Muscle of leg (tissue), 11 donors: ENCODE results near the gene KCNJ5. TPM values are rescaled to one million over a fixed set of nuclear protein-coding genes. Genes with fewer than 3 reads are reported as not detected.

Experiments
- DNase-seq: peaks from one replicate; pipeline ENCODE4 v3.0.0; 2013
- H3K27ac ChIP-seq: one replicate; pipeline ENCODE4 v1.5.1; 2013; ENCODE audit warnings: mild to moderate bottlenecking, low read length, control low read depth
- H3K27me3 ChIP-seq: one replicate; pipeline ENCODE4 v1.6.1; 2013; ENCODE audit warnings: low read length; ENCODE audit not compliant: control insufficient read depth, insufficient read depth
- H3K36me3 ChIP-seq: one replicate; pipeline ENCODE4 v1.6.1; 2013; ENCODE audit warnings: low read length; ENCODE audit not compliant: control insufficient read depth, insufficient read depth
- H3K4me1 ChIP-seq: one replicate; pipeline ENCODE4 v1.6.1; 2013; ENCODE audit warnings: low read length; ENCODE audit not compliant: control insufficient read depth, insufficient read depth
- H3K4me3 ChIP-seq: one replicate; pipeline ENCODE4 v1.5.1; 2013; ENCODE audit warnings: low read length, control low read depth
- H3K9me3 ChIP-seq: replicated peaks from 2 replicates; pipeline ENCODE4 v1.6.1; 2013; ENCODE audit warnings: low read depth, low read length; ENCODE audit not compliant: control insufficient read depth
- WGBS: methylation state at CpG from one replicate; pipeline ENCODE4 v1.1.5; 2013; ENCODE audit warnings: missing lambda C conversion rate; ENCODE audit not compliant: insufficient coverage; 5-methylcytosine and 5-hydroxymethylcytosine counted together
- polyA plus RNA-seq, 8 donors: library from polyadenylated mRNA; unstranded; fragments of 120-200 nt; gene quantifications; one replicate each; pipeline versions ENCODE4 v1.2.1 to v1.2.3, GENCODE V29; 2013; ENCODE audit warnings: inconsistent platforms in 1 of 8, low replicate concordance in 1 of 8; ENCODE audit not compliant: insufficient read length in 8 of 8, insufficient read depth in 1 of 8
- total RNA-seq: library from RNA; stranded (reverse); fragments of 120-200 nt; gene quantifications from one replicate; pipeline ENCODE4 v1.2.4, GENCODE V29; 2013

KCNJ5 gene
- total and polyA plus RNA-seq, 9 donors, result 0.35 to 1.5 (median 0.57) TPM

DNA sequence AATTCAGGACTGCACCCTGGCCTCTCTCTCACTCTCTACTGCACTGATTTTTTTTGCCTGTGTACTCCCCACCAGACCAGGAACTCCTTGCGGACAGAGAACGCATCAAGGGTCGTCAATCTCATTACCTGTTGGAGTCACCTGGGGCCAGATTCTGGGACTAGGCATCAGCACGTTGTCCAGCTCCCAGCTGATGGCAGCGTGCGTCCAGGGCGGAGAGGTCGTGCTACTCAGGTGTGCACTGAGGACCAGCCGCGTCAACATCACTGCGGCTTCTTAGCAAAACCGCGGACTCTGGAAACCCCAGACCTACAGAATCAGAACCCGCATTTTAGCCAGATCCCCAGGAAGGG lies 13.1 kb downstream of the KCNJ5 start:
- no peak for DNase-seq
- Histone ChIP-seq H3K27me3 (peaks cover 42% of the 10 kb centered on the region), H3K4me1 (peaks cover 43% of the 10 kb centered on the region)

DNA sequence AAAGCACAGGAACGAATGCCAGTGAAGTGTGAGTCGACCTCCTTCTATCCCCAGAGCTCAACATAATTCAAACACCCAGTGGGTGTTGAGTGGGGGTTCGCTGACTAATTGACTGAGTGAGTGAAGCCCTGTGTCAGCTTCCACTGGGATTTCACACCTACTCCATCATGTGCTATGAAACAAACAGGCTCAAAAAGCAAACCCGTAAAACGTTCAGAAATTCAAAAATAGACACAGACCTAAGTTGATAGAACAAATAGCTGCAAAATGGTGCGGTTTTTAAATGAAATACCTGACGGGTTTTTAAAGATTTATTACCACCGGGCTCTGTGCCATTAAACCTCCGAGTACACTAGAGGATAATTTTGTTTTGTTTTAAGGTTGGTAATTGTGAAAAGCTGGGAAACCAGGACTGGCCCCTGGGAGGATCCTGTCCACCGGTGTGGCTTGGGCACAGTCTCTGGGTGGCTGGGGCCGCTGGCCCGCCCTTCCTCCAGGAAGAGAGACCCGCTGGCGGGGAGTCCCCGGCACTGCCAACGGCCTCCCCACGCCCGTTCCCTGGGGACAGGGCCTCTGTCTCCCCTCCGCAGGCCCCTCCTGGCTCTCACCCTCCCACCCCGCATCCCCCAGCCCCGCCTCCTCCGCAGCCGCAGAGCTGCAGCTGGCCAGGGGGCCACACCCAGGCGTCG lies 13.6 kb downstream of the KCNJ5 start:
- no peaks in the 10 kb centered on the region for H3K9me3 ChIP-seq
- peak; percentile 56 for DNase-seq
- H3K36me3 ChIP-seq, result no peaks in the 10 kb centered on the region
- 0% methylated on average over 6 of the region's 25 CpGs for WGBS
- peak overlapping the region; percentile 51 for H3K4me3 ChIP-seq
- H3K27me3 ChIP-seq, result peaks cover 40% of the 10 kb centered on the region
- peak overlapping the region; percentile 29 for H3K27ac ChIP-seq
- H3K4me1 ChIP-seq, result peaks cover 48% of the 10 kb centered on the region

More for the DNA sequence above, 13.1 kb downstream of the KCNJ5 start:
- Histone ChIP-seq H3K4me3 (no peak overlapping the region), H3K36me3 (no peaks in the 10 kb centered on the region), H3K27ac (peak overlapping the region; percentile 13), H3K9me3 (no peaks in the 10 kb centered on the region)
- 69% methylated on average over 13 of the region's 14 CpGs for WGBS

DNA sequence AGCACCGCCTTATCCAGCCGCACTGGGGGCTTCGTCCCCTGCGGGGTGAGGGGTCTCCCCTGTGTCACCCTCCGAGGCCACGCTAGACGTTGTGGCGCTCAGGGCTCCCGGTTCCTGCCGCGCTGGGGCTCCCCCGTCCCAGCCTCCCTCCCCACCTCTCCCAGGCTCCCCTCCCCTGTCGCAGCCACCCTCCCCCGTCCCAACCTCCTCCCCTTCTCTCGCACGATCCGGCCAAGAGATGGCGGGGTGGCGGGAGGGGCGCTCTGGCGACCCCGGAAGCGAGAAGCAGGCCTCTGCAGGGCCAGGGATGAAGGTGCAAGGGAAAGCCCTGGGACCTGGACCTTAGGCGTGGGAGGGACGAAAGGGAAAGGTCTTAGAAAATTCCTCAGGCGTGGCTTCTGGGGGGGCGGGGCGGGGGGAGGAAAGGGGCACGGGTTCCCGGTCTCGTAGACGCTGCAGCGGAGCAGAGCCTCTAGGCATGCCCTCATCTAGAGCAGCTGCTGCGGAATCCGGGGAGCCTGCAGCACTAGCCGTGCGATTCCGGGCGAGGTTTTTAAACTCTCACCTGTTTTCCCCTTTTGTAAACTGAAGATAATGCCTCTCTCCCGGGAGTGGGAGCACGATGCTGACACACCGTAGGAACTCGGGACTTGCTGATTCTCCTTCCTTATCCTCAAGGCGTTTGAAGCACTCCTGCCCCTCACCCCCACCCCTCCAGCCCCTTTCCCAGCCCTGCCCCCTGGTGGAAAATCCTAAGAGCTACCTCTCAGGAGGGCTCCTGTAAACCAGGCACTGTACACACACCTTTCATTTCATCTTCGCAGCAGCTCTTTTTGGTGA lies 14.4 kb downstream of the KCNJ5 start:
- peak; percentile 59 for DNase-seq
- peaks cover 38% of the 10 kb centered on the region for H3K27me3 ChIP-seq
- peak overlapping the region; percentile 51 for H3K4me3 ChIP-seq
- no peaks in the 10 kb centered on the region for H3K9me3 ChIP-seq
- no peaks in the 10 kb centered on the region for H3K36me3 ChIP-seq
- under 1% methylated on average over 30 of the region's 45 CpGs for WGBS
- H3K27ac ChIP-seq, result peak overlapping the region; percentile 35
- H3K4me1 ChIP-seq, result peaks cover 48% of the 10 kb centered on the region

DNA sequence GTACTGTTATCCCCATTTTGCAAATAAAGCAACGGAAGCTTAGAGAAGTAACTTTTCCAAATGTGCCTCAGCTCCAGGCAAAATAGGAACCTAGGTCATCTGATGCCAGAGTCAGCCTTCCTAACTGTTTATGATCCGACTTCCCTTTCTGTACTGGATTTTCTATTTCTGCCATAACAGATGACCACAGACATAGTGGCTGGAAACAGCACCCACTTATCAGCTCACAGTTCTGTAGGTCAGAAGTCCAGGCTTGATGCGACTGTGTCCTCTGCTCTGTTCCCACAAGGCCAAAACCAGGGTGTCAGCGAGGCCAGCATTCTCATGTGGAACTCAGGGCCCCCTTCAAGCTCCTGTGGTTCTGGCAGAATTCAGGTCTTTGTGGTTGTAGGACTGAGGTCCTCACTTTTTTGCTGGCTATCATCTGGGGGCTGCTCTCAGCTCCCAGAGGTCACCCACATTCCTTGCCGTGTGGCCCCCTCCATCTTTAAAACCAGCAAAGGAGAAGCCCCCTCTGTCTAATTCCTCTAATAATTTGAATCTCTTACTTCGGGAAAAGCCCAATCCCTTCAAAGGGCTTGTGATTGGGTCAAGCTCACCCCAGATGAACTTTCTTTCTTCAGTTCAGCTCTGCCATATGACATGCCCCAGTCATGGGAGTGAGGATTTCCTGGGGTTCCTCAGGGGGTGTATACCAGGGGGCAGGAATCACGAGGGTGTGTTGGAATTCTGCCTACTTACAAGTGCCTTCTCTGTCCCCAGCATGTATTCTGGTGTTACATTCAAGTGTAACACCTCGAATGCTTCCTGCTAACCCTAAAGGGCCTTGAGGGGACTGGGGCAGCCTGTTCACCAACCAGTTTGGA lies 15.3 kb downstream of the KCNJ5 start:
- H3K9me3 ChIP-seq, result no peaks in the 10 kb centered on the region
- H3K4me3 ChIP-seq, result no peak overlapping the region
- peaks cover 34% of the 10 kb centered on the region for H3K27me3 ChIP-seq
- peaks cover 48% of the 10 kb centered on the region for H3K4me1 ChIP-seq
- H3K27ac ChIP-seq, result peak overlapping the region; percentile 35
- DNase-seq, result peak; percentile 75
- H3K36me3 ChIP-seq, result no peaks in the 10 kb centered on the region
- WGBS, result 61% methylated on average over 5 of the region's 8 CpGs

DNA sequence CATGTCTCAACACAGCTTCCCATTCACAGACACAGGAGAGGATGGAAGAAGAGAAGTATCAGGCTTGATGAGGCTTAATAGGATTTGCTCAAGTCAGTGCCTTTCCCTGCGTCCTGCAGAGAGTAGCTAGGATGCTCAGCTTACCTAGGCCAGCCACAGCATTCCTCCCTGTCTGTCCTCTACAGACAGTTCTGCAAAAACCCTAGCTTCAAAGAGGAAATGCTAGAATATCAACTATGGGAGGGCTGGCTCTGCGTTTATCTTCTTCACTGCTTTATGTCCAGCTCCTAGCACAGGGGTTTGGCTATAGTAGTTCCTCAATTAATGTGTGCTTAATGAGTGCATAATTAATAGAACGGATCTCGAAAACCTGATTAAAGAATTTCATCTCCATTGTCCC lies 16.4 kb downstream of the KCNJ5 start:
- Histone ChIP-seq H3K4me3 (no peak overlapping the region), H3K4me1 (peaks cover 48% of the 10 kb centered on the region), H3K27ac (no peak overlapping the region), H3K27me3 (peaks cover 22% of the 10 kb centered on the region), H3K36me3 (no peaks in the 10 kb centered on the region), H3K9me3 (no peaks in the 10 kb centered on the region)
- WGBS, result no CpG with 5 or more reads among the region's 4 CpGs
- DNase-seq, result no peak

DNA sequence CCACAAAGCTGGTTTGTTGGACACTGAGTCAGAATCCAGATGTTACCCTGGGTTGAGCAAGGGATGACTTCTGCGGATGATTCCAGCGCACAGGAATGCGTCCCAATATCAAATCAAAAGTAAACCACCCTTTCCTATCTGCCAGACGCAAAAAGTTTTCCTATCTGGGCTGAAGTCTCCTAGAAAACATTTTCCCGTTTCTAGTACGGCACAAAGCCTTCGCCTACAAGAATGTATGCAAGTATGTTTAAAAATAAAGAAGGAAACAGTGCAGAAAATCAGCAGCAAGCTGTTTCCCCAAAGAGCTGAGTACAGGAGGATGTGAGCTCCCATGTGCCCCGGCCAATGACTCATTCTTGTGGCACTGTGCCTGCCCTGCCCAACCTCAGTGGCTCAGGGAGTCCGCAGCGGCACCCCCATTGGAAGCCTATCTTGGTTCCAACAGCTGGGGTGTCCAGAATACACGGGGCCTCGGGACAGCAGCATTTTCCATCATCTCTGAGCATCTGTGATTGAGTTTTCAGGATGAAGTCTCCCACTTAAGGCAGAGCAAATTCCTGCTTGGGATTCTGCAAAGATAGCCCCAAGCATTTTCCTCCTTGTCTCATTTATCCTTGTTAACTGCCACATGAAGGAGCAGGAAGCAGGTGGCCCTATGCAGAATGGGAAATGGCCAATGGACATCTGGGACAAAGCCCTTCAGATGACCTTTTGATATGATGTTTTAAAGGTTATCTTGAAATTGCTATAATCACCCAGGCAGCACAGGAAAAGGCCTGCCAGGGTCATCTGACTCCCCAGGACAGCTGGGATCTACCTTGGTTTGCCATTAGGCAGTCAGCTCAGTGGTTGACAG lies 17.5 kb downstream of the KCNJ5 start:
- peaks cover 44% of the 10 kb centered on the region for H3K4me1 ChIP-seq
- peak overlapping the region; percentile 51 for H3K27ac ChIP-seq
- no peak overlapping the region for H3K4me3 ChIP-seq
- WGBS, result 48% methylated on average over 11 of the region's 12 CpGs
- peak; percentile 81 for DNase-seq
- H3K27me3 ChIP-seq, result peaks cover 16% of the 10 kb centered on the region
- no peaks in the 10 kb centered on the region for H3K9me3 ChIP-seq
- no peaks in the 10 kb centered on the region for H3K36me3 ChIP-seq

DNA sequence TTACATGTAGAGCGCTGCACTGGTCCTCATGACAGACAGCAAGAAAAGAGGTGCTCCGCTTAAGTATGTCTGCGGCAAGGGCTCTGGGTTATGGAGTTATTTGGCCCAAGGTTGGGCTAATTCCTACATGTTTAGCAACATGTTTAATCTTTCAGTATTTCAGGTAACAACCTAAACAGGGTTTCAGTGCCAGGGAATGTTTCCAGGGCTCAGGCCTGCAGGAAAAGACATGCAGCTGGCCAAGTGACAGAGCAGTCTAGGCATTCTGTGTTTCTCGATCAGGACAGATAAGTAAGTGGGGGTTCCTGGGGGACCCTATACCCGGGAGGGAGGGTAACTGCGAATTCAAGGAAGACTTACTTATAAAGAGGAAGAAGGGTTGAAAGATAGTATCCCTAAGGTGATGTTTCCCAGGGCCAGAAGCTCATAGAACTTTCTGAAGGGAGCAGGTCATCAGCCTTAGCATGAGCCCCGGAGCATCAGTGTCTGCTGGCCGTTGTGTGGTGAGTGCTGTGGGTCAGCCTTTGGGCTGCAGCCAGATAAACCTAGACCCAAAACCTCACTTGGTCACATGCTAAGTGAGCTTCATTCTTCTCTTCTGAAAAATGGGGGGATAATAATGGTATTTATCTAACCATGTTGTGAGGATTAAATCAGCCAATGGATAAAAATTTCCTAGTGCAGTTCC lies 18.4 kb downstream of the KCNJ5 start:
- H3K9me3 ChIP-seq, result no peaks in the 10 kb centered on the region
- H3K4me3 ChIP-seq, result no peak overlapping the region
- WGBS, result 72% methylated on average over 7 of the region's 8 CpGs
- H3K27ac ChIP-seq, result peak overlapping the region; percentile 51
- H3K27me3 ChIP-seq, result peaks cover 8% of the 10 kb centered on the region
- peaks cover 44% of the 10 kb centered on the region for H3K4me1 ChIP-seq
- H3K36me3 ChIP-seq, result no peaks in the 10 kb centered on the region
- no peak for DNase-seq

DNA sequence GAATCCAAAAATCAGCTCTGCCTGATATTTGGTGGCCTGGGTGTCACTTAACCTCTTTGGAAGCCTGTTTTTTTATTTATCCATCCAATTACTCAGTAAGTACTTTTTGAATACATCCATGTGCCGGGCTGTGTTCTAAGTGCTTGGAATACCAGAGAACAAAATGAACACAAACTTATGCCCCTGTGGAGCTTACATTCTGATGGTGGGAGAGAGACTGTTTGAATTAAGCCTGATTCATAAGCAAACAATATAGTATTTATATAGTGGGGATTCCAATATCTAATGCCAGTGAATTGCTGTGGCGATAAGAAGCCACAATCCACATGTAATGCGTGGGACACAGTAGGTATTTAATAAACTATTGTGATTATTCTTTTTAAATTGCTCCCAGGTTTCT lies 19.4 kb downstream of the KCNJ5 start:
- no peak for DNase-seq
- Histone ChIP-seq H3K27me3 (peaks cover 6% of the 10 kb centered on the region), H3K4me3 (no peak overlapping the region), H3K36me3 (no peaks in the 10 kb centered on the region), H3K4me1 (peaks cover 44% of the 10 kb centered on the region), H3K27ac (no peak overlapping the region), H3K9me3 (no peaks in the 10 kb centered on the region)
- no CpG with 5 or more reads among the region's 3 CpGs for WGBS

DNA sequence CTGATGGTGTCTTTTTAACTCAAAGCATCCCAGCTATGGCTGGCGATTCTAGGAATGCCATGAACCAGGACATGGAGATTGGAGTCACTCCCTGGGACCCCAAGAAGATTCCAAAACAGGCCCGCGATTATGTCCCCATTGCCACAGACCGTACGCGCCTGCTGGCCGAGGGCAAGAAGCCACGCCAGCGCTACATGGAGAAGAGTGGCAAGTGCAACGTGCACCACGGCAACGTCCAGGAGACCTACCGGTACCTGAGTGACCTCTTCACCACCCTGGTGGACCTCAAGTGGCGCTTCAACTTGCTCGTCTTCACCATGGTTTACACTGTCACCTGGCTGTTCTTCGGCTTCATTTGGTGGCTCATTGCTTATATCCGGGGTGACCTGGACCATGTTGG lies 20.1 kb downstream of the KCNJ5 start:
- 94% methylated on average over 17 of the region's 17 CpGs for WGBS
- DNase-seq, result no peak
- peaks cover 37% of the 10 kb centered on the region for H3K4me1 ChIP-seq
- no peaks in the 10 kb centered on the region for H3K9me3 ChIP-seq
- H3K27ac ChIP-seq, result no peak overlapping the region
- H3K36me3 ChIP-seq, result no peaks in the 10 kb centered on the region
- H3K27me3 ChIP-seq, result peaks cover 3% of the 10 kb centered on the region
- H3K4me3 ChIP-seq, result no peak overlapping the region
